ENCODE measurements around the gene UQCRQ. TPM values are rescaled to one million over a fixed set of nuclear protein-coding genes. Genes with fewer than 3 reads are reported as not detected.

UQCRQ gene
- total RNA-seq, 1 experiment from 2014 or later = 144 TPM

DNA sequence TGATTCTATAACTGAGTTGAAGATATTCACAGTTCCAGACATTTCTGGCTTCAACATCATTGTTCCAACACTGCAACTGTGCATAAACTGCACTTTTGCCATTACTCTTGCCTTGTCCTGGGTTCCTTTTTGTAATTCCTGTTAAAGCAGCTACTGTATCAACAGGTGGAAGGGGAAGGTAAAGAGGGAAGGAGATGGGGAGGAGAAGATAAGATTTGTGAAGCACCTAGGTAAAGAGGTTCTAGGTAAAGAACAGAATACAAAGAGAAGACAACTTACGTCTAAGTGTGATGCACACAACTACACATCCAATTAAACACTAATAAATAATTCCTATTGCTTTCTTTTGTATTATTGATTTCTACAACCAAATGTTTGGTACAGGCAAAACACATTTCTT lies 43.3 kb downstream of the UQCRQ start:
- DNase-seq (ENCODE audit: low read depth) = no peak

DNA sequence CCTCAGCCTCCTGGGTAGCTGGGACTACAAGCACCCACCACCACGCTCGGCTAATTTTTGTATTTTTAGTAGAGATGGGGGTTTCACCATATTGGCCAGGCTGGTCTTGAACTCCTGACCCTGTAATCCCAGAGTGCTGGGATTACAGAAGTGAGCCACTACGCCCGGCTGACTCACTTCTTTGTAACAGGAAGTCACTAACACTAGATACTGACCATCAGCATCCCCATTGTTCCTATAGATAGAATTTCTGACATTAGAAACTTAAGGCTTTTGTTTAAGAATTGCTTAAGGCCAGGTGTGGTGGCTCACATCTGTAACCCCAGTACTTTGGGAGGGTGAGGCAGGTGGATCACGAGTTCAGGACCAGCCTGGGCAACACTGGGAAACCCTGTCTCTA lies 49.2 kb downstream of the UQCRQ start:
- DNase-seq (ENCODE audit: low read depth) = peak; percentile 38

DNA sequence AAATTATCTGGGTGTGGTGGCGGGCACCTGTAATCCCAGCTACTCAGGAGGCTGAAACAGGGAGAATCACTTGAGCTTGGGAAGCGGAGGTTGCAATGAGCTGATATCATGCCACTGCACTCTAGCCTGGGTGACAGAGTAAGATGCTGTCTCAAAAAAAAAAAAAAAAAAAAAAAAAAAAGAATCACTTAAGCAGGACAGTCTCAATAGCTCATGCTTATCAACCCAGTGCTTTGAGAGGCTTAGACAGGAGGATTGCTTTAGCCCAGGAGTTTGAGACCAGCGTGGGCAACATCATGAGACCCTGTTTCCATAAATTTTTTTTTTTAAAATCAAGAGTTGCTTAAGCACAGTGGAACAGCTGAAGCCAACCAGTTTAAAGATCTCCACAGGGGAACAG lies 49.6 kb downstream of the UQCRQ start:
- no peak for DNase-seq (ENCODE audit: low read depth)

Other genes with a start within 250 kb of the UQCRQ start
- gene IL13, start 208.5 kb upstream of the UQCRQ start, total RNA-seq (2014; rRNA removed) = not detected in 2 replicates
- gene IL4, start 192.7 kb upstream of the UQCRQ start, total RNA-seq (2014; rRNA removed) = not detected in 2 replicates
- gene KIF3A, start 129.1 kb upstream of the UQCRQ start, total RNA-seq (2014; rRNA removed) = 4.8 and 7.2 TPM in 2 replicates
- gene CCNI2, start 119.2 kb upstream of the UQCRQ start, total RNA-seq (2014; rRNA removed) = 0.06 TPM in 1 of 2 replicates, not detected in the other
- 21.3 and 26.2 TPM in 2 replicates for gene SEPTIN8, start 89.4 kb upstream of the UQCRQ start, total RNA-seq (2014; rRNA removed)
- not detected in 2 replicates for gene SOWAHA, start 53.3 kb upstream of the UQCRQ start, total RNA-seq (2014; rRNA removed)
- 13.3 and 13.4 TPM in 2 replicates for gene SHROOM1, start 36.0 kb upstream of the UQCRQ start, total RNA-seq (2014; rRNA removed)
- gene GDF9, start 173 bp upstream of the UQCRQ start, total RNA-seq (2014; rRNA removed) = 0.32 TPM in 1 of 2 replicates, not detected in the other
- 0.17 and 0.77 TPM in 2 replicates for gene LEAP2, start 7.0 kb downstream of the UQCRQ start, total RNA-seq (2014; rRNA removed)
- 47.4 and 59.1 TPM in 2 replicates for gene AFF4, start 97.0 kb downstream of the UQCRQ start, total RNA-seq (2014; rRNA removed)
- 12.2 and 70.3 TPM in 2 replicates for gene ZCCHC10, start 159.9 kb downstream of the UQCRQ start, total RNA-seq (2014; rRNA removed)
- gene HSPA4, start 185.4 kb downstream of the UQCRQ start, total RNA-seq (2014; rRNA removed) = 130 and 153 TPM in 2 replicates

Data from LHCN-M2 (cell line).